ENCODE data around the gene TNC.

TNC gene

DNA sequence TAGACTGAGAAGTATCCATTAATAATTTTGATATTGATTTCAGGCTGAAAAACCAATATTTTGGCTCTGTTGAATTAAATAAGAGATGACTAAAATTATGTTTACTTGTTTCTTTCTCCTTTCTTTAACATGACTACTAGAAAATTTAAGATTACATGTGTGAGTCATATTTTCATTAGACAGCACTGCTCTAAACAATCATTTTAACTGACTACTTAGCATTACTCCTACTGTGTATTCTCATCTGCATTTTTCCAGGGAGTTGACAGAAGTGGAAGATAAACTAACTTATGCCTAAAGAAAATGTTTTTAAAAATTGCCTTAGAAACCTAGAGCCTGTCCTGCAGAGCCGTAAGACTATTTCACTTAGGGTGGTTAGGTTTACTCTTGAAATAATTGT is 29.1 kb downstream of the TNC start:
- DNase-seq (ENCODE audit: low spot score): no peak
- TF ChIP-seq, protein P1, sequence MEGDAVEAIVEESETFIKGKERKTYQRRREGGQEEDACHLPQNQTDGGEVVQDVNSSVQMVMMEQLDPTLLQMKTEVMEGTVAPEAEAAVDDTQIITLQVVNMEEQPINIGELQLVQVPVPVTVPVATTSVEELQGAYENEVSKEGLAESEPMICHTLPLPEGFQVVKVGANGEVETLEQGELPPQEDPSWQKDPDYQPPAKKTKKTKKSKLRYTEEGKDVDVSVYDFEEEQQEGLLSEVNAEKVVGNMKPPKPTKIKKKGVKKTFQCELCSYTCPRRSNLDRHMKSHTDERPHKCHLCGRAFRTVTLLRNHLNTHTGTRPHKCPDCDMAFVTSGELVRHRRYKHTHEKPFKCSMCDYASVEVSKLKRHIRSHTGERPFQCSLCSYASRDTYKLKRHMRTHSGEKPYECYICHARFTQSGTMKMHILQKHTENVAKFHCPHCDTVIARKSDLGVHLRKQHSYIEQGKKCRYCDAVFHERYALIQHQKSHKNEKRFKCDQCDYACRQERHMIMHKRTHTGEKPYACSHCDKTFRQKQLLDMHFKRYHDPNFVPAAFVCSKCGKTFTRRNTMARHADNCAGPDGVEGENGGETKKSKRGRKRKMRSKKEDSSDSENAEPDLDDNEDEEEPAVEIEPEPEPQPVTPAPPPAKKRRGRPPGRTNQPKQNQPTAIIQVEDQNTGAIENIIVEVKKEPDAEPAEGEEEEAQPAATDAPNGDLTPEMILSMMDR (IDR thresholded peaks at IDR 0.05): no peak
- Histone ChIP-seq H3K27ac (no peak overlapping the region), H3K4me3 (no peak overlapping the region)

DNA sequence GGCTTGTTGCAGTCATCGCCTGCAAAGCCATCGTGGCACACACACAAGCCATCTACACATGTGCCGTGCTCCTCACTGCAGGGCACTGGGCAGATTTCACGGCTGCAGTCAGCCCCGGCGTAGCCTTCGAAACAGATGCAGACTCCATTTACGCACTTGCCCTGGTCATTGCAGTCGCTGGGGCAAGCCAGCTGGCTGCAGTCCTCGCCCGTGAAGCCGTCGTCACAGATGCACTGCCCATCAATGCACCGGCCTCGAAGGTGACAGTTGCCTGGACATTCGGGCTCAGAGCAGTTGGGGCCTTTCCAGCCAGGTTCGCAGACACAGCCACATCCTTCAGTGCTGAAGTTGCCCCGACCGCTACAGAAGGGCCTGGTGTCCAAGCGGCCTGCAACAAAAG is 31.1 kb downstream of the TNC start:
- no peak overlapping the region for H3K27ac ChIP-seq
- no peak for DNase-seq (ENCODE audit: low spot score)
- TF ChIP-seq, protein P1 (IDR thresholded peaks at IDR 0.05): no peak
- no peak overlapping the region for H3K4me3 ChIP-seq

DNA sequence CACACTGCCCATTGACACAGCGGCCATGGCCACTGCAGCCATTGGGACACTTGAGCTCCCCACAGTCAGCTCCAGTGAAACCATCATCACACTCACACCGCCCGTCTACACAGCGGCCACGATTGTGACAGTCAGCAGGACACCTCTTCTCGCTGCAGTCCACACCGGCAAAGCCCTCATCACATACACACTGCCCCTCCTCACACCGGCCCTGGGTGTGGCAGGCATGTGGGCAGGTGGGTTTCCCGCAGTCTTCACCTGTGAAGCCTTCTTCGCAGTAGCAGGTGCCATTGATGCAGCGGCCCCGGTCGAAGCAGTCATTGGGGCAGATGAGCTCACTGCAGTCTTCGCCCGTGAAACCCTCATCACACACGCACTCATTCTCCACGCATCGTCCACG is 31.5 kb downstream of the TNC start:
- no peak for DNase-seq (ENCODE audit: low spot score)
- H3K4me3 ChIP-seq: no peak overlapping the region
- TF ChIP-seq, protein P1 (IDR thresholded peaks at IDR 0.05): no peak
- no peak overlapping the region for H3K27ac ChIP-seq

DNA sequence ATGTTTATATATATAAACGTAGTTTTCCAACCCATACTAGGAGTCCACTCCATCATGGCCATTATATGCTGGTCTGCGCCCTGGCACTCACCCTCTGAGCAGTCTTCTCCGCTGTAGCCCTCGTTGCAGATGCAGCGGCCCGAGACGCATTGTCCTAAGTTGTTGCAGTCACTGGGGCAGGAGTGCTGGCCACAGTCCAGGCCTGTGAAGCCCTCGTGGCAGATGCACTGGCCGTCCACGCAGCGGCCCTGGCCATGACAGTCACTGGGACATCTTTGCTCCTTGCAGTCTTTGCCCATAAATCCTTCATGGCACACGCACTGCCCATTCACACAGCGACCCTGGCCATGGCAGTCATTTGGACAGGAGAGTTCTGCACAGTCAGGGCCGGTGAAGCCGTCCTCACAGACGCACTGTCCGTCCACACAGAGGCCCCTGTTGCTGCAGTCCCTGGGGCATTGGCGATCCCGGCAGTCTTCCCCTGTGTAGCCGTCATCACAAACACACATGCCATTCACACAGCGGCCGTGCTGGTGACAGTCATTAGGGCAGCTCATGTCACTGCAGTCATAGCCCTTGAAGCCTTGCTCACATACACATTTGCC is 32.1 kb downstream of the TNC start:
- no peak for DNase-seq (ENCODE audit: low spot score)
- H3K27ac ChIP-seq: no peak overlapping the region
- TF ChIP-seq, protein P1 (IDR thresholded peaks at IDR 0.05): no peak
- no peak overlapping the region for H3K4me3 ChIP-seq

DNA sequence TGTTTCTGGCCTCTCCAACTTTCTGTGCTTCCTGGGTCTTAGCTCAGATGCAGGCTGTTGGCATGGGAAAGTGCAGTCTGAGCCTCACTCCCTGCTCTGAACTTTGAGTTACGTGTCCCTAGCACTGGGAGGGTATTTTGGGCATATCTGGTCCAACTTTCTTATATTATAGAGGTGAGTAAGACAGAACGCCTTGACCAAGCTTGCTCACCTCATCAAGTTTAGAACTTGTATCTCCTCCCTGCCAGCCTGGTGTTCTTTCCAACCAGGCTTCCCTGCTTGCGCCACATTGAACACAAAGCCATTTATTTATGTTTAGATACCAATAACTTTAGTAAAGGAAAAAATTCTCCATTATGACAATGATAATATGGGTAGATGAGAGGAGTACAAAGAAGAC is 33.2 kb downstream of the TNC start:
- H3K27ac ChIP-seq: no peak overlapping the region
- DNase-seq (ENCODE audit: low spot score): no peak
- no peak overlapping the region for H3K4me3 ChIP-seq
- TF ChIP-seq, protein P1 (IDR thresholded peaks at IDR 0.05): no peak

DNA sequence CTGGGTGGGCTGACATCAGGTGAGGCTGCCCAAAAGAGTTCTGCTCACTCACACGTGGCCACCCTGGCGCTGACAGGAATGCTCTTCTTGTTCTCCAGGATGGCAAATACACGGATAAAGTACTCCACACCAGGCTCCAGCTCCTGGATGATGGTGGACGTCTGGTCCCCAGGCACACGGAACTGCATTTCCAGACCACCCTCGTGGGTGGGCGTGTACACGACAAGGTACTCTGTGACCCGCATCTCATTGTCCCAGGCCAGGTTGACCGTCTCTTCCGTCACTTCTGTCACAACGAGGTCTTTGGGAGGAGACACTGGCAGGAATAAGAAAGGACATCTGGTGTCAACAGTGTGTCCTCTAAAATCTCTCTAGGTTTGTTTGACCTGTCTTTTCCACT is 33.8 kb downstream of the TNC start:
- no peak for DNase-seq (ENCODE audit: low spot score)
- Histone ChIP-seq H3K27ac (no peak overlapping the region), H3K4me3 (no peak overlapping the region)
- TF ChIP-seq, protein P1 (IDR thresholded peaks at IDR 0.05): no peak

DNA sequence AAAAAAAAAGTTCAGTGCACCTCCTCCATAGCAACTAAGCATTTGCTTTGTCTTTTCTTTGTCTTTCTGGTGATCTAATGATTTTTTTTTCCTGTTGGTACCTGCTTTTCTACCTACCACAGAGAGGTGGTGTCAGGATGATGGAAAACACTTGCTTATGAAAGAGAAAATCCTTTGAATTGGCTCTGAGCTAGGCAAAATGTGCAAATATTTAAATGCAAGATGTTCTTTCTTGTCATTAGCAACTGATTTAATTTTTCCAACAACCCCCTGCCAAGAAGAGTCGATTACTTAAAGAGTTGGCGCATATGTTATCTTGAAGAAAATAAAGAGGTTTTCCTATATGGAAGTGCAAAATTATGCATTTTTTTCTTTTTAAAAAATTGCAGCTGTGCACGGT is 37.7 kb downstream of the TNC start:
- Histone ChIP-seq H3K27ac (no peak overlapping the region), H3K4me3 (no peak overlapping the region)
- TF ChIP-seq, protein P1 (IDR thresholded peaks at IDR 0.05): no peak
- DNase-seq (ENCODE audit: low spot score): no peak
